ENCODE data around the gene CDR2L.

The CDR2L gene

DNA sequence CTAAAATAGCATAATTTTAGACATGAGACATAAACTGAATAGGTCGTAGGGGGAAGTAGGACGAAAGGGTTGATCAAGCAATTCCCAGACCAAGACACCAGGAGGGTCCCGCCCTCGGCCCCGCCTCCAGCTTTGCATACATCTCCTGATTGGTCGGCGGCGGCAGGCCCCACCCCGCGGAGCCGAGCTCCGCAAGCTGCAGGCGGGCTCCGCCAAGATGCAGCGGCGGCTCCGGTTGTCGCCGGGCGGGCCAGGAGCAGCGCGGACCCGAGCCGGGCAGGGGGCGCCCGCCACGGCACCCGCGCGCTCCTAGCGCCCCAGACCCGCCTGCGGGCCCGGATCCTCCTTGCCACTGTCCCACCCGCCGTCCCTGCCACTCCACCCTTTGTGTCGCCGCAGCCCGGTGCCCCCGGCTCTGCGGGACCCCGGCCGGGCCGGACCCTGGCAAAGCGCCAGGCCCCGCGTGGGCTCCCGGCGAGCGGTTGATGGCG lies at the start of gene CDR2L:
Gene CDR2L (plus strand): TSS at position 215 of the 491 bp plus-strand sequence. CDS start 412 bp downstream, outside the sequence.
- Mint-ChIP-seq H3K4me3 (peak within 1 kb of the TSS; percentile 77), H3K27me3 (peaks cover 6% of the 10 kb centered on the region), H3K4me1 (peaks cover 5% of the 10 kb centered on the region), H3K36me3 (no peaks in the 10 kb centered on the region), H3K9me3 (no peaks in the 10 kb centered on the region), H3K27ac (no peak within 1 kb of the TSS)
- peak; percentile 96 for ATAC-seq (ENCODE audit: low read depth)
- DNase-seq (ENCODE audit: low spot score in 2 of 2) = peak; percentile 89 to 91

DNA sequence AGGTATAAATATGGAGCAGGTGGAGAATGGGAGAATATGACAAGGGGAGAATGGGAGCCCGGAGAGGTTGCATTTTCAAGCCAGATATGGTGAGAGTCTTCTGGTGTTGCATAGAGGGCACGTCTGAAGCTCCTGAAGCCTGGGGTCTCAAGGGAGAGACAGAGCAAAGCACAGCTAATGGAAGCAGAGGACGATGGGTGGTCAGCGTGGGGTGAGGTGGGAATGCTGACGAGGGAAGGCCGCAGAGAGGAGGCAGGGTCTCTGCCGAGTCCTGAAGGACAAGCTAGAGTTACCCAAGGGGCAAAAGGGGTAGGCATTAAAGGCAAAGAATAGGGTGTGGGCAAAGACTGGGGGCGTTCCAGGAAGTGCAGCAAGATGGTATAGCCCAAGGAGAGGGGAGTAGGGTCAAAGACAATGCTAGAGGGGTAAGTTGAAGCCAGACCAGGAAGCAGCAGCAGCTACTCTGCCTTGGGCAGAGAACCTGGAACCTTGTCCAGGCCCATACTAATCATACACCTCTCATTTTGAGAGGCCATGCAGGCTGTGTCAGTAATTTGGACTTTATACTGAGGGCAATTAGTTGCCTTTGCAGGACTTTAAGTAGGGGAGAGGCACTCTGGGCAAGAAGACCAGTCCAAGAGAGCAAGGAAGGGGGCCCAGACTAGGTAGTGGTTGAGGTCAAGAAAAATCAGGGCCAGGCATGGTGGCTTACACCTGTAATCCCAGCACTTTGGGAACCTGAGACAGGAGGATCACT lies 49.1 kb upstream of the CDR2L start:
- Mint-ChIP-seq H3K4me1 (no peaks in the 10 kb centered on the region), H3K9me3 (no peaks in the 10 kb centered on the region)

DNA sequence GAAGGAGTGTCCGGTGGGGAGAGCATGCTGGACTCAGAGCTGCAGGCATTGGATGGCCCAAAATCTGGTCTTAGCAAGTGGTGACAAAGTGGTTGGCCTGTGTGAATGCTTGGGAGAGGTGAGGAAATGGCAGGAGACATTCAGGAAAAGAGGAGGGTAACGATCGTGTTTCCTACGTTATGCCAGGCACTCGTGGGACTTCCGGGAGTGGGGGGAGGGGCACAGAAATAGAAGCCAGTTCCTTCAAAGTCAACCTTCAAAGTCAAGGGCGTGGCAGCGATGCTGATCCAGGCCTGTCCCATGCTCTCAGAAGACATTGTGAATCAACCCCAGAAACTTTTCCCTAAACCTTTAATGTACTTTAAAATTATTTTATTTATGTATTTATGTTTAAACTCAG lies 47.9 kb upstream of the CDR2L start:
- no peak overlapping the region for H3K4me3 Mint-ChIP-seq
- ATAC-seq (ENCODE audit: low read depth) (no peak), DNase-seq (ENCODE audit: low spot score in 2 of 2) (no peak)
- H3K36me3 Mint-ChIP-seq = no peaks in the 10 kb centered on the region
- H3K9me3 Mint-ChIP-seq = no peaks in the 10 kb centered on the region
- no peak overlapping the region for H3K27ac Mint-ChIP-seq
- H3K4me1 Mint-ChIP-seq = no peaks in the 10 kb centered on the region
- H3K27me3 Mint-ChIP-seq = peaks cover 34% of the 10 kb centered on the region

More for the DNA sequence above, 49.1 kb upstream of the CDR2L start:
- Mint-ChIP-seq H3K36me3 (no peaks in the 10 kb centered on the region), H3K27ac (no peak overlapping the region), H3K27me3 (peaks cover 35% of the 10 kb centered on the region), H3K4me3 (no peak overlapping the region)
- DNase-seq (ENCODE audit: low spot score in 2 of 2) (no peak), ATAC-seq (ENCODE audit: low read depth) (no peak)

DNA sequence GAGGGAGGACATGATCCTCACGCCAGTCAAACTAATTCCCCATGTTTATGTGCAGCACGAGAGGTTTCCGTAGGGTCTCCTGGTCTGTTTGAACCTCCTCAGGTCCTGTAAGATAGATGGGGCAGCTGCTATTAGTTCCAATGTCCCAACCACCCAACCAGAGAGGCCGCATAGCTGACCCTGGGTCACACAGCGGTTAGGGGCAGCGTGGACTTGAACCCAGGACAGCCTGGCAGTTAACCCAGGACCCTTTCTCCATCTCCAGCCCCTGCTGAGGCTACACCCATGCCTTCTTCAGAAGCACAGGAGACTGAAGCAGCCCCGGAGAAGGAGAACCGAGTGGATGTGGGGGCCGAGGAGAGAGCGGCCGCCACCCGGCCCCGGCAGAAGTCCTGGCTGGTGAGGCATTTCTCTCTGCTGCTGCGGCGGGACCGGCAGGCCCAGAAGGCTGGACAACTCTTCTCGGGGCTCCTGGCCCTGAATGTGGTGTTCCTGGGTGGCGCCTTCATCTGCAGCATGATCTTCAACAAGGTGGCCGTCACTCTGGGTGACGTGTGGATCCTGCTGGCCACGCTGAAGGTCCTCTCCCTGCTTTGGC lies 46.2 kb upstream of the CDR2L start:
- Mint-ChIP-seq H3K27ac (no peak overlapping the region), H3K36me3 (no peaks in the 10 kb centered on the region), H3K9me3 (no peaks in the 10 kb centered on the region), H3K27me3 (peaks cover 30% of the 10 kb centered on the region), H3K4me3 (no peak overlapping the region), H3K4me1 (no peaks in the 10 kb centered on the region)
- no peak for ATAC-seq (ENCODE audit: low read depth)
- DNase-seq (ENCODE audit: low spot score in 2 of 2) = no peak

DNA sequence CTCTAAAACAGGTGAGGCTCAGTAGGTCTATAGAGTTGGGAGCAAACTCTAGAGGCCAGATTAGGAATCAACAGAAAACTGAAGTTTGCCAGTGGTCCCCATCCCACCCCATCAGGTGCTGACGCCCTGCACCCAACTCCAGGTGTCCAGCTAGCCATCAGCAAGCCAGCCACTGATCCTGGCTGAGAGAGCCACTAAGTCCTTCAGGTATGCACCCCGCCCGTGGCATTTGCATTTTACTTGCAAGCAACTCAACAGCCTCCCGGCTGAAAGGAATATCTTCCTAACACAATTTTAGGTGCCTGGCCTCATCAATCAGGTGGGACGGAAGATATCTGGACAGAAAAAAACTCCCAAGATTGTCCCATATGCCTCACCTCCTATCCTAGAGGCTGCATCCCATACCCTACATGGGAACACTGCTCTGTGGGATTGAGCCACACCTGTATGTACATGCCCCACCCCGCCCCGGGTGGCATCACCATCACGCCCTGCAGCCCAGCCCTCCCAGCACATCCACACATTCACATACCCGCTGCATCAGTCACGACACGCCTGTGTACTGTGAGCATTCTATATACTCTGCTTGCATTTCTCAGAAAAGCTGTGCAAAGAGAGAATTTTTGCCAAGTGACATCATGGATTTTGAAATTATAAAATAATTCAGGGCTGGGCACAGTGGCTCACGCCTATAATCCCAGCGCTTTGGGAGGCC lies 43.5 kb upstream of the CDR2L start:
- H3K36me3 Mint-ChIP-seq = no peaks in the 10 kb centered on the region
- no peak overlapping the region for H3K4me3 Mint-ChIP-seq
- no peaks in the 10 kb centered on the region for H3K4me1 Mint-ChIP-seq
- no peaks in the 10 kb centered on the region for H3K9me3 Mint-ChIP-seq
- H3K27ac Mint-ChIP-seq = no peak overlapping the region
- H3K27me3 Mint-ChIP-seq = peaks cover 22% of the 10 kb centered on the region
- no peak for ATAC-seq (ENCODE audit: low read depth)
- DNase-seq (ENCODE audit: low spot score in 2 of 2) = no peak

DNA sequence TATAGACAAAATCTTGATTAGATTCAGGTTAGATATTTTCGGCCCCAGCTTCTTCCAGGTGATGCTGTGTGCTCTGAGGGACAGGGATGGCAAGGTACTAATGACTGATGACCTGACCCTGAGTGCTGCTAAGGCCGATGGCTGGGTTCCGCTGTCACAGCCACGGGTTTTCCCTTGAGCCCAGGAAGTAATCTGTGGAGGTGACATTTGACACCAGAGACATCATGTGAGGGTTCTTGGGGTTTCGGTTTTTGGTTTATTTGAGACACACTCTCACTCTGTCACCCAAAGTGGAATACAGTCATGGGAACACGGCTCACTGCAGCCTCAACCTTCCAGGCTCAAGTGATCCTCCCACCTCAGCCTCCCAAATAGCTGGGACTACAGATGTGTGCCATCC lies 41.9 kb upstream of the CDR2L start:
- no peaks in the 10 kb centered on the region for H3K4me1 Mint-ChIP-seq
- no peak overlapping the region for H3K27ac Mint-ChIP-seq
- DNase-seq (ENCODE audit: low spot score in 2 of 2) (no peak), ATAC-seq (ENCODE audit: low read depth) (peak; percentile 45)
- peaks cover 20% of the 10 kb centered on the region for H3K27me3 Mint-ChIP-seq
- no peak overlapping the region for H3K4me3 Mint-ChIP-seq
- no peaks in the 10 kb centered on the region for H3K36me3 Mint-ChIP-seq
- no peaks in the 10 kb centered on the region for H3K9me3 Mint-ChIP-seq

DNA sequence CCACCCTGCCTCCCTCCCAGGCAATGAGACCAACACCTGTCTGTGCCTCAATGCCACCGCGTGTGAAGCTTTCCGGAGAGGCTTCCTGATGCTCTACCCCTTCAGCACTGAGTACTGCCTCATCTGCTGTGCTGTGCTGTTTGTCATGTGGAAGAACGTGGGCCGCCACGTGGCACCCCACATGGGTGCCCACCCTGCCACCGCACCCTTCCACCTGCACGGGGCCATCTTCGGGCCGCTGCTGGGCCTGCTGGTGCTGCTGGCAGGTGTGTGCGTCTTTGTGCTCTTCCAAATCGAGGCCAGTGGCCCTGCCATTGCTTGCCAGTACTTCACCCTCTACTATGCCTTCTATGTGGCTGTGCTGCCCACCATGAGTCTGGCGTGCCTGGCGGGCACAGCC lies 40.8 kb upstream of the CDR2L start:
- no peaks in the 10 kb centered on the region for H3K4me1 Mint-ChIP-seq
- H3K4me3 Mint-ChIP-seq = no peak overlapping the region
- H3K27me3 Mint-ChIP-seq = peaks cover 18% of the 10 kb centered on the region
- no peak overlapping the region for H3K27ac Mint-ChIP-seq
- DNase-seq (ENCODE audit: low spot score in 2 of 2) (no peak), ATAC-seq (ENCODE audit: low read depth) (no peak)
- no peaks in the 10 kb centered on the region for H3K9me3 Mint-ChIP-seq
- H3K36me3 Mint-ChIP-seq = no peaks in the 10 kb centered on the region

DNA sequence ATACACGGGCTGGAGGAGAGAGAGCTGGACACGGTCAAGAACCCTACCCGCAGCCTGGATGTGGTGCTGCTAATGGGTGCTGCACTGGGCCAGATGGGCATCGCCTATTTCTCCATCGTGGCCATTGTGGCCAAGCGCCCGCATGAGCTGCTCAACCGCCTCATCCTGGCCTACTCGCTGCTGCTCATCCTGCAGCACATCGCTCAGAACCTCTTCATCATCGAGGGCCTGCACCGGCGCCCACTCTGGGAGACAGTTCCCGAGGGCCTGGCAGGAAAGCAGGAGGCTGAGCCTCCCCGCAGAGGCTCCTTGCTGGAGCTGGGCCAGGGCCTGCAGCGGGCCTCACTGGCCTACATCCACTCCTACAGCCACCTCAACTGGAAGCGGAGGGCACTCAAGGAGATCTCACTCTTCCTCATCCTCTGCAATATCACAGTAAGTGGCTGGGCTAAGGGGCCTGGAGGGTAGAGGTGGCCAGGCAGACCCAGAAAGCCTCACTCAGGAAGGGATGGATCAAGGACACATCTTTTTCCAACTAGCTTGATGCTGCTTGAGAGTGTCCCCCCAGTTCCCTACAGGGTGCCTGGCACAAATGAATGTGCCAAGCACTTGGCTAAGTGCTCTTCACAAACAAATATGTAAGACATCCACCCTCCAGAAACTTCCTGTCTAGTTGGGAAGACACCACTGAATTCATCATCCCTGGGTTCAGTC lies 40.2 kb upstream of the CDR2L start:
- no peak overlapping the region for H3K4me3 Mint-ChIP-seq
- no peak for ATAC-seq (ENCODE audit: low read depth)
- H3K9me3 Mint-ChIP-seq = no peaks in the 10 kb centered on the region
- H3K27ac Mint-ChIP-seq = no peak overlapping the region
- peaks cover 14% of the 10 kb centered on the region for H3K27me3 Mint-ChIP-seq
- no peaks in the 10 kb centered on the region for H3K36me3 Mint-ChIP-seq
- H3K4me1 Mint-ChIP-seq = no peaks in the 10 kb centered on the region
- DNase-seq (ENCODE audit: low spot score in 2 of 2) = no peak

DNA sequence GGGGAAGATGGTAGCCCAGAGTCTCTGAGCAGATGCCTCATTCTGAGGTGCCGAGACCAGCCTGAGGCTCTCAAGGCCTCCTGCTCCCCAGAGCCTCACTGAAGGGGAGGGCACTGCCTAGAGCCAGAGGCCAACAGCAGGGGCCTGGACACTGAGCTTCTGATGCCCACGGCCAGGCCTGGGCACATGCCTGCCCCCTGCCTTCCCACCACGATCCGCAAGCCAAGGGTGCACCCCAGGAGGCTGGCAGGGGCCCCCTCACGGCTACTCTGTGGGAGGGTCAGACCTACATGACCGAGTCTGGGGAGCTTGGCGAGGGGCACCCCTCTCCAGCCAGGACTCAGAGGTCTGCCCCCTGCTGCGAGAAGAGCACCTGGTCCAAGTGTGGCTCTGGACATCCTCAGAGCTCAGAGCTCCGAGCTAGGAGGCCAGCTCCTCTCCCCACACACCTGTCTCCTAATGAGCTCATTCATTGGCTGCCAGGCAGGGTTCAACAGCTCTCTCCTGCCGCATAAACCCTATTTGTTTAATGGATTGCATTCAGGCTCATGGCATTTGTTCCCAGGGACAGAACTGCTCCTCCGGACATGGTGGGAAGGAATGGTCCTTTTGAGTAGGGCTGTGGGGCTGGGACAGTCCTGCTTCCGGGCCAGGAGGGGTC lies 37.8 kb upstream of the CDR2L start:
- Mint-ChIP-seq H3K9me3 (no peaks in the 10 kb centered on the region), H3K27me3 (peaks cover 13% of the 10 kb centered on the region), H3K4me1 (no peaks in the 10 kb centered on the region), H3K27ac (no peak overlapping the region), H3K4me3 (no peak overlapping the region), H3K36me3 (no peaks in the 10 kb centered on the region)
- DNase-seq (ENCODE audit: low spot score in 2 of 2) = no peak
- ATAC-seq (ENCODE audit: low read depth) = no peak

DNA sequence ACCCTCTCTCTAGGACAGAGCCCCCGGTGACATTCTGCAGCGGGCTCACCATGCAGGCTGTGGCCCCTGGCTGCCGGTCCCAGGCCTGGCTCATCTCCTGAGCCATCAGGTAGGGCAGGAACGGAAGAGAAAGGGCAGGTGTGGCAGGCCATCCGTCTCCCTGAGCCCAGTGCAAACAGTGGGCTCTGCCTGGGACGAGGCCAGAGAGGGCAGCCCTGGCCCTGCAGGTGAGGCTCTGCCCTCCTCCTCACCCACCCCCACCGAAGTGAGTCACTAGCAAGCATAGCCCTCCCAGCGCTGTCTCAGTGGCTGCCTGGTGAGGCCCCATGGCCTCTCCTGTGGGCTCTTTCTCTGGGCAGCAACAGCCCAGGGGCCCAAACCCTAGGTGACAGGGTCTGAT lies 37.2 kb upstream of the CDR2L start:
- no peak overlapping the region for H3K27ac Mint-ChIP-seq
- no peaks in the 10 kb centered on the region for H3K4me1 Mint-ChIP-seq
- no peaks in the 10 kb centered on the region for H3K36me3 Mint-ChIP-seq
- H3K27me3 Mint-ChIP-seq = peaks cover 12% of the 10 kb centered on the region
- ATAC-seq (ENCODE audit: low read depth) = no peak
- no peak overlapping the region for H3K4me3 Mint-ChIP-seq
- no peak for DNase-seq (ENCODE audit: low spot score in 2 of 2)
- no peaks in the 10 kb centered on the region for H3K9me3 Mint-ChIP-seq

DNA sequence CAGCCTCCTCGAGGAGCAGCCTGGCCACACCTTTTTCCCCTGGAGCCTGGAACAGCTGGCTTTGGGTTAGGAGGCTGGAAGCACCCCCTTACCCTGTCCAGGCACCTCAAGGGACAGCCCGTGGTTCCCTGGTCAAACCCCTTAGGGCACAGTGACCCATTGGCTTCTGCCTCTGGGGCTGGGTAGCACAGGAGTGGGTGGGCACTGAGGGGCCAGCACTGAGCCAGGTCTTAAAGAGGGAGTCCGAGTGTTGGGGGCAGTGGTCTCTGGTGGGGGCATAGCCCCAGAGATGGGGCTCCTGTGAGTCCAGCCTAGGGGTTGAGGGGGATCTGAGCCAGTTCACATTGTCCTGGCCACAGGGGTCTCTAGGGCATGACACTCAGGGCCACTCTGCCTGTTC lies 36.4 kb upstream of the CDR2L start:
- no peak for DNase-seq (ENCODE audit: low spot score in 2 of 2)
- H3K27ac Mint-ChIP-seq = no peak overlapping the region
- no peak overlapping the region for H3K4me3 Mint-ChIP-seq
- H3K4me1 Mint-ChIP-seq = no peaks in the 10 kb centered on the region
- ATAC-seq (ENCODE audit: low read depth) = no peak
- H3K9me3 Mint-ChIP-seq = no peaks in the 10 kb centered on the region
- no peaks in the 10 kb centered on the region for H3K36me3 Mint-ChIP-seq
- H3K27me3 Mint-ChIP-seq = peaks cover 11% of the 10 kb centered on the region

DNA sequence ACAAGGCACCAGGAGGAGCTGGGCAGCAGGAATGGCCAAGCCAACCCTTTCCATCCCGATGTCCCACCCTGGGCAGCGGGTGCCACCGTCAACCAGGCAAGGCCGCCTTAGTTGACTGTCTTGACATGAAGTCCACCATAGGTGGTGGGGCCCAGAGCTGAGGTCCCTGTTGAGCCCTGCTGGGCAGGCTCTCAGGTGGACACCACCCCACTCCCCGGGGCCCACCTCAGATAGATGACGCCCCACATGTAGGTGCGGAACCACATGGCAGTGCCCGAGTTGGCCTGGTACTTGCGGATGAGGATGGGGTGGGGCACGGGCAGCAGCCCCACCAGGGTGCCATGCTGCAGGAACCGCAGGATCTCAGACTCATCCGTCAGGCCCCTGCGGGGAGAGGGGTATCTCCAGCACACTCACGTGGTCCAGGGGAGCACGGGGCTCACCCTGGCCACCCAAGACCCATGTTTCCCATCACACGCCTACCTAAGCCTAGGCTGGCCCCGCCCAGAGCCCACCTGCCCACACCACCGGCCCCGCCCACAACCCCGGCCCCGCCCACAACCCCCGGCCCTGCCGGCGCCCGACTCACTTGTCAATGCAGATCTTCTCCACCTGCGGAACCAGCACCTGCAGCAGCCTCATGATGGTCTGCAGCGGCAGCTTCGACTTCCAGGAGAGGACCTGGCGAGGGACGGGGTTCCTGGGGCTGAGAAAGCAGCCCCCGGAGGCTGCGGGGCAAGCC lies 35.6 kb upstream of the CDR2L start:
- ATAC-seq (ENCODE audit: low read depth) = no peak

More for the DNA sequence above, 35.6 kb upstream of the CDR2L start:
- Mint-ChIP-seq H3K4me3 (no peak overlapping the region), H3K9me3 (no peaks in the 10 kb centered on the region), H3K36me3 (no peaks in the 10 kb centered on the region), H3K27me3 (peaks cover 11% of the 10 kb centered on the region), H3K4me1 (no peaks in the 10 kb centered on the region), H3K27ac (no peak overlapping the region)
- DNase-seq (ENCODE audit: low spot score in 2 of 2) = no peak

Measured in memory B cell (primary cell).